GM12878 (cell line): ENCODE results near the gene FYB1. TPM values are rescaled to one million over a fixed set of nuclear protein-coding genes. Genes with fewer than 3 reads are reported as not detected.

Experiments used
- ATAC-seq: fragments of 200-7000 bp; cut with Tn5 transposase; 3 replicates; pipeline ENCODE4 v1.9.1; 2020; ENCODE audit warnings: mild to moderate bottlenecking, moderate library complexity
- BruUV-seq: library from RNA; stranded (reverse); fragments of 400-500 nt; replicated peaks from 2 replicates; lab custom pipeline; 2021; lab: Mats Ljungman, UMichigan
- CTCF ChIA-PET: fragments of 300-600 bp; sonication (Branson Sonifier 250); formaldehyde crosslinking; extraction: SDS; loops from one replicate; lab custom pipeline; 2021; ENCODE audit warnings: inconsistent platforms; lab: Yijun Ruan, JAX
- POLR2A ChIA-PET: fragments of 350-600 bp; formaldehyde crosslinking; extraction: SDS; loops from one replicate; lab custom pipeline; 2021; ENCODE audit warnings: inconsistent platforms; lab: Charles Lee
- RAD21 ChIA-PET: fragments of 300-600 bp; sonication (Branson Sonifier 250); formaldehyde crosslinking; loops from one replicate; lab custom pipeline; 2023; ENCODE audit warnings: antibody characterized with exemption; ENCODE audit not compliant: unreplicated experiment; lab: Charles Lee
- SMC1A ChIA-PET: fragments of 300-600 bp; sonication (Branson Sonifier 250); formaldehyde crosslinking; loops from one replicate; lab custom pipeline; 2023; ENCODE audit not compliant: unreplicated experiment, uncharacterized antibody; lab: Charles Lee
- DNase-seq: peaks from one replicate; pipeline ENCODE4 v3.0.0-alpha.2; 2011; ENCODE audit warnings: low read depth, low spot score
- FAIRE-seq: peaks from 3 replicates; lab custom pipeline; 2011; peaks lifted over from hg19 to GRCh38; lab: Jason Lieb, UNC
- H2AFZ ChIP-seq: 2 replicates; pipeline ENCODE4 v1.6.0; 2011; ENCODE audit warnings: low read depth, low read length, control low read depth; ENCODE audit not compliant: control insufficient read depth
- H3K27ac ChIP-seq: 2 replicates; pipeline ENCODE4 v1.5.1; 2011; ENCODE audit warnings: control low read depth; ENCODE audit not compliant: control insufficient read depth, insufficient read depth
- H3K27me3 ChIP-seq, 2 experiments: replicated peaks in 1 of 2; 2 replicates each; pipeline versions ENCODE4 v1.6.0 to v1.6.1; 2011; ENCODE audit warnings: low read length in 1 of 2; ENCODE audit not compliant: control insufficient read depth in 2 of 2, insufficient read depth in 2 of 2
- H3K36me3 ChIP-seq, 2 experiments: 2 replicates each; pipeline ENCODE4 v1.5.1; 2011; ENCODE audit warnings: low read length in 1 of 2; ENCODE audit not compliant: control insufficient read depth in 2 of 2, insufficient read depth in 2 of 2
- H3K4me1 ChIP-seq: 2 replicates; pipeline ENCODE4 v1.6.1; 2011; ENCODE audit warnings: mild to moderate bottlenecking, low read length, moderate library complexity, mixed read lengths; ENCODE audit not compliant: control insufficient read depth, insufficient read depth
- H3K4me2 ChIP-seq: 2 replicates; pipeline ENCODE4 v1.6.0; 2011; ENCODE audit warnings: control low read depth; ENCODE audit not compliant: control insufficient read depth, insufficient read depth
- H3K4me3 ChIP-seq: fragments of 200-600 bp; sonication (generic); 2 replicates; pipeline ENCODE4 v1.5.1; 2016
- H3K79me2 ChIP-seq: 2 replicates; pipeline ENCODE4 v1.6.0; 2011; ENCODE audit warnings: low read length; ENCODE audit not compliant: control insufficient read depth, insufficient read depth
- H3K9ac ChIP-seq: 2 replicates; pipeline ENCODE4 v1.8.0; 2011; ENCODE audit warnings: low read length, control low read depth, mixed read lengths; ENCODE audit not compliant: control insufficient read depth, insufficient read depth
- H3K9me3 ChIP-seq: replicated peaks from 3 replicates; pipeline ENCODE4 v1.5.1; 2011; ENCODE audit warnings: mild to moderate bottlenecking, low read length; ENCODE audit not compliant: control insufficient read depth, insufficient read depth
- H4K20me1 ChIP-seq: 2 replicates; pipeline ENCODE4 v1.6.0; 2011; ENCODE audit not compliant: control insufficient read depth, insufficient read depth
- ETV6 ChIP-seq, 2 experiments: fragments of 450-650 bp in 1 of 2; IDR thresholded peaks in 1 of 2; conservative IDR thresholded peaks in 1 of 2; 2 replicates each; pipeline ENCODE4 v1.6.1; 2014; ENCODE audit warnings: antibody characterized with exemption in 1 of 2, borderline replicate concordance in 1 of 2, low read depth in 1 of 2, mild to moderate bottlenecking in 1 of 2, moderate library complexity in 1 of 2
- EZH2 ChIP-seq: IDR thresholded peaks from 2 replicates; pipeline ENCODE4 v1.6.1; 2012; ENCODE audit warnings: low read depth, mild to moderate bottlenecking, control low read depth, inconsistent platforms, low read length, borderline replicate concordance; ENCODE audit not compliant: control insufficient read depth
- FOXM1 ChIP-seq: IDR thresholded peaks from 2 replicates; pipeline ENCODE4 v1.6.1; 2012; ENCODE audit warnings: low read depth, mild to moderate bottlenecking, inconsistent platforms, low read length, moderate library complexity
- RCOR1 ChIP-seq: conservative IDR thresholded peaks from 2 replicates; pipeline ENCODE4 v1.6.1; 2012; ENCODE audit warnings: low read depth, low read length, improper control_type of control experiment
- SRF ChIP-seq, 2 experiments: IDR thresholded peaks; 2 replicates each; pipeline ENCODE4 v1.6.1; 2011; ENCODE audit warnings: low read depth in 2 of 2, low read length in 2 of 2, mild to moderate bottlenecking in 1 of 2, moderate library complexity in 1 of 2
- ZBED1 ChIP-seq: IDR thresholded peaks from 2 replicates; pipeline ENCODE4 v1.6.1; 2016; ENCODE audit warnings: borderline replicate concordance
- WGBS: methylation state at CpG from one replicate; pipeline ENCODE4 v1.1.6; 2016; ENCODE audit warnings: low lambda C conversion rate; ENCODE audit not compliant: insufficient replicate concordance, insufficient coverage; ENCODE audit errors: missing lambda C conversion rate; 5-methylcytosine and 5-hydroxymethylcytosine counted together
- in situ Hi-C: fragments of 300-500 bp; cut with MboI; formaldehyde crosslinking; loops from 9 replicates; pipeline ENCODE4 v1.14.3; 2018; ENCODE audit warnings: mixed read lengths
- intact Hi-C: fragments of 100-400 bp; cut with micrococcal nuclease; formaldehyde crosslinking; loops from one replicate; pipeline ENCODE4 v1.14.2; 2022; ENCODE audit not compliant: unreplicated experiment
- polyA plus RNA-seq, 11 experiments: library from polyadenylated mRNA; depleted of rRNA in 4 of 11; unstranded in 6 of 11; stranded (reverse) in 5 of 11; fragments of >200 nt; fragmentation: Nextera tagmentation in 4 of 11; fragmentation: Illumina TruSeq in 1 of 11; extraction: Ambion mirVana in 4 of 11; extraction: Trizol in 1 of 11; gene quantifications; 1 replicate in 1 of 11; 2 replicates in 10 of 11; pipeline versions ENCODE4 v1.2.1 to v1.2.3, GENCODE V29; 2011 to 2016; ENCODE audit warnings: inconsistent platforms in 2 of 11, missing spikeins in 2 of 11, low read depth in 1 of 11
- total RNA-seq, 4 experiments: library from RNA; depleted of rRNA in 3 of 4; stranded (reverse); fragments of >200 nt in 3 of 4; fragmentation: Illumina TruSeq in 1 of 4; extraction: Trizol in 1 of 4; gene quantifications; 2 replicates each; pipeline versions ENCODE4 v1.2.1 to v1.2.3, GENCODE V29; 2013 to 2021
- TF ChIP-seq, protein P1 (sequence below), 3 experiments: IDR thresholded peaks in 2 of 3; conservative IDR thresholded peaks in 1 of 3; 2 replicates each; pipeline ENCODE4 v1.5.1; 2011; ENCODE audit warnings: low read depth in 3 of 3, low read length in 3 of 3, mild to moderate bottlenecking in 3 of 3, control low read depth in 2 of 3, moderate library complexity in 2 of 3, inconsistent platforms in 1 of 3, mixed read lengths in 1 of 3; ENCODE audit not compliant: control insufficient read depth in 2 of 3, insufficient read depth in 1 of 3; ENCODE audit errors: extremely low read depth in 1 of 3

The FYB1 gene
- total and polyA plus RNA-seq, 10 of the 15 experiments (the other 5 are each of a cell fraction or from before 2014, with no cell fraction given) = 0.06 to 4.3 (median 0.25) TPM; not detected in 2

GRCh38 chr5:39187831-39188731 lies 31.3 kb downstream of the FYB1 start (continued):
- TF ChIP-seq ETV6 (conservative IDR thresholded peaks at IDR 0.05 in 1 of 2, IDR thresholded peaks at IDR 0.05 in 1 of 2; ENCODE audit: borderline replicate concordance in 1 of 2, low read depth in 1 of 2) = no peak
- TF ChIP-seq EZH2 = no peak

DNA sequence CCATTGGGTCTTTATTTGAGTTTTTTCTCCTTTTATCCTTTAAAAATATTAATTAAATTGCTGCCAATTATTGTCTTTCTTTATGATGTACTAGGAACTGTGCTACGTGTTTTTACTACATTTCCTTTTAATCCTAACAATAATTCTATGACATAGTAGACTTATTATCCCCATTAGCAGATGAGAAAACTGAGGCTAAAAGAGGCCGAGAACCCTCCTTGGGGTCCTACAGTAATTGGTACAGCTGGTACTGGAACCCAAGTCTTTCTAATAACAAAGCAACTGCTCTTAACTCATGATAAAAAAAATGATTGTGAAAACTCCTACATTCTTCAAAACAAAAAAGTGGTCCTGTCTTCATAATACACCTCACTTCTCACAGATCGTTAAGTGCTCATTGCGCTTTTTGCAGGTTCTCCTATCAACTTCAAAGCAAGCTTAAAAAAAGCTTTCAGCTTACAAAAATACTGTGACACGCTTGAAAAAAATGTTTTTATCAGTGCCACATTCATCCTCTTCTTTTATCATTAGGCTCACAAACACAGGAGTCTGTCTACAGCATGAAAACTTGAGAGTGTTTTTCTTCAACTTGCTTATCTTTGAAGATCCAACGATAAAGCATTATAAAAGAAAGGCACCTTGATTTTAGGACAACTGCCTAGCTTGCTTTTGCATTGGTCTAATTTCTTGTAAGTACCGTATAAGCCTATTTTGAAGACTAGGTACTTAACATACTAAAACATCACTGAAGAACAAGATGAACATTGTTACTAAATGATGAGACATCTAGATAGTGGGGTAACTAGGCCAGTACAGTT lies 32.4 kb downstream of the FYB1 start:
- Histone ChIP-seq H3K9me3 (no peaks in the 10 kb centered on the region), H4K20me1 (no peaks in the 10 kb centered on the region), H3K79me2 (no peaks in the 10 kb centered on the region), H3K4me1 (peaks cover 6% of the 10 kb centered on the region; the same call in 1 of the 2 replicates), H3K9ac (no peak overlapping the region), H3K36me3 (no peaks in the 10 kb centered on the region), H3K4me2 (no peak overlapping the region), H3K27ac (no peak overlapping the region), H3K27me3 (no peaks in the 10 kb centered on the region), H2AFZ (no peak overlapping the region), H3K4me3 (no peak overlapping the region)
- ATAC-seq (no peak), DNase-seq (no peak), FAIRE-seq (no peak)
- 53% methylated on average over 7 of the region's 7 CpGs for WGBS
- no peak for TF ChIP-seq FOXM1
- TF ChIP-seq RCOR1 = no peak
- TF ChIP-seq, protein P1, sequence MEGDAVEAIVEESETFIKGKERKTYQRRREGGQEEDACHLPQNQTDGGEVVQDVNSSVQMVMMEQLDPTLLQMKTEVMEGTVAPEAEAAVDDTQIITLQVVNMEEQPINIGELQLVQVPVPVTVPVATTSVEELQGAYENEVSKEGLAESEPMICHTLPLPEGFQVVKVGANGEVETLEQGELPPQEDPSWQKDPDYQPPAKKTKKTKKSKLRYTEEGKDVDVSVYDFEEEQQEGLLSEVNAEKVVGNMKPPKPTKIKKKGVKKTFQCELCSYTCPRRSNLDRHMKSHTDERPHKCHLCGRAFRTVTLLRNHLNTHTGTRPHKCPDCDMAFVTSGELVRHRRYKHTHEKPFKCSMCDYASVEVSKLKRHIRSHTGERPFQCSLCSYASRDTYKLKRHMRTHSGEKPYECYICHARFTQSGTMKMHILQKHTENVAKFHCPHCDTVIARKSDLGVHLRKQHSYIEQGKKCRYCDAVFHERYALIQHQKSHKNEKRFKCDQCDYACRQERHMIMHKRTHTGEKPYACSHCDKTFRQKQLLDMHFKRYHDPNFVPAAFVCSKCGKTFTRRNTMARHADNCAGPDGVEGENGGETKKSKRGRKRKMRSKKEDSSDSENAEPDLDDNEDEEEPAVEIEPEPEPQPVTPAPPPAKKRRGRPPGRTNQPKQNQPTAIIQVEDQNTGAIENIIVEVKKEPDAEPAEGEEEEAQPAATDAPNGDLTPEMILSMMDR (IDR thresholded peaks at IDR 0.05 in 2 of 3, conservative IDR thresholded peaks at IDR 0.05 in 1 of 3; ENCODE audit: control insufficient read depth in 2 of 3, extremely low read depth in 1 of 3, insufficient read depth in 1 of 3, low read depth in 3 of 3, low read length in 3 of 3) = no peak
- TF ChIP-seq SRF (IDR thresholded peaks at IDR 0.05; ENCODE audit: low read depth in 2 of 2, low read length in 2 of 2) = no peak
- no peak for TF ChIP-seq ZBED1
- SMC1A ChIA-PET = interaction anchor here (0.7 to 1.5 kb wide), 5 partner anchors 9 to 338 kb away, joined by 3 to 4 read pairs (median 3); no protein-coding TSS in a partner anchor
- intact Hi-C loops (no loop called here), in situ Hi-C loops (no loop called here)
- RAD21 ChIA-PET = no interaction called here
- POLR2A ChIA-PET = interaction anchor here (0.7 to 1.1 kb wide), 2 partner anchors 20 to 23 kb away, joined by 3 read pairs; no protein-coding TSS in a partner anchor
- CTCF ChIA-PET = interaction anchor here (0.6 to 0.9 kb wide), 4 partner anchors 9 to 959 kb away, joined by 3 read pairs; no protein-coding TSS in a partner anchor
- no TSS peak for BruUV-seq
